Type B pancreatic cell (in vitro differentiated cells): ENCODE results near the gene STX19. TPM values are rescaled to one million over a fixed set of nuclear protein-coding genes. Genes with fewer than 3 reads are reported as not detected.

Experiments used
- DNase-seq: peaks from one replicate; pipeline ENCODE4 v3.0.0; 2021; ENCODE audit warnings: mixed read lengths; ENCODE audit not compliant: unreplicated experiment; ENCODE audit errors: extremely low spot score
- H3K27ac Mint-ChIP-seq: 2 replicates; pipeline ENCODE4 v1.8.0; 2021; ENCODE audit warnings: mild to moderate bottlenecking, mixed read lengths
- H3K27me3 Mint-ChIP-seq: 2 replicates; pipeline ENCODE4 v1.8.0; 2021; ENCODE audit warnings: mixed read lengths
- H3K36me3 Mint-ChIP-seq: 2 replicates; pipeline ENCODE4 v1.8.0; 2021; ENCODE audit warnings: mixed read lengths
- H3K4me1 Mint-ChIP-seq: one replicate; pipeline ENCODE4 v1.8.0; 2021; ENCODE audit warnings: mixed read lengths; ENCODE audit not compliant: unreplicated experiment
- H3K4me3 Mint-ChIP-seq: 2 replicates; pipeline ENCODE4 v1.8.0; 2021; ENCODE audit warnings: mild to moderate bottlenecking, mixed read lengths
- H3K9me3 Mint-ChIP-seq: 2 replicates; pipeline ENCODE4 v1.8.0; 2021; ENCODE audit warnings: mixed read lengths
- total RNA-seq: library from RNA; stranded (reverse); gene quantifications from 2 replicates; pipeline ENCODE4 v1.2.1, GENCODE V29; 2021; ENCODE audit warnings: low replicate concordance
- TF ChIP-seq, protein P1 (sequence below): fragments of 200-600 bp; sonication (generic); conservative IDR thresholded peaks from 2 replicates; pipeline ENCODE4 v1.5.0; 2021; ENCODE audit warnings: antibody characterized with exemption, mild to moderate bottlenecking

Gene STX19
- total RNA-seq, 1 donor from 2014 or later = 0.70 TPM

DNA sequence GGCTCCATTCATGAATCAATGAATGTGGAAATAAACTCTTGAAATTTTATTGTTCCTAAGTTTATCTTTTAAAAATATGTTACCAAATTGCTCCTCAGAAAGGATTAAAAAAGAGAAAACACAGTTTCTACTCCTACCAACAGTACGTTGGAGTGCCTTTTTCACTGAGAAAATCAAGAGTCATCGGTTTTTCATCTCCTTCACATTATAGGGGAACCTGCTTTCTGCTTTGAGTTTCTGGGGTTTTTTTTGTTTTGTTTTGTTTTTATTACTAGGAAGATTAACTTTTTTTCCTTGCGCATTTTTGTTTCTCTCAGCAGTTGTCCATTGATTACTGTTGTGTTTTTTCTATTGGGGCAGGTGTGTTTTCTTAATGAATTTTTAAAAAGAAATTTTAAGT is 45.0 kb downstream of the STX19 start:
- H3K27ac Mint-ChIP-seq = no peak overlapping the region
- TF ChIP-seq, protein P1, sequence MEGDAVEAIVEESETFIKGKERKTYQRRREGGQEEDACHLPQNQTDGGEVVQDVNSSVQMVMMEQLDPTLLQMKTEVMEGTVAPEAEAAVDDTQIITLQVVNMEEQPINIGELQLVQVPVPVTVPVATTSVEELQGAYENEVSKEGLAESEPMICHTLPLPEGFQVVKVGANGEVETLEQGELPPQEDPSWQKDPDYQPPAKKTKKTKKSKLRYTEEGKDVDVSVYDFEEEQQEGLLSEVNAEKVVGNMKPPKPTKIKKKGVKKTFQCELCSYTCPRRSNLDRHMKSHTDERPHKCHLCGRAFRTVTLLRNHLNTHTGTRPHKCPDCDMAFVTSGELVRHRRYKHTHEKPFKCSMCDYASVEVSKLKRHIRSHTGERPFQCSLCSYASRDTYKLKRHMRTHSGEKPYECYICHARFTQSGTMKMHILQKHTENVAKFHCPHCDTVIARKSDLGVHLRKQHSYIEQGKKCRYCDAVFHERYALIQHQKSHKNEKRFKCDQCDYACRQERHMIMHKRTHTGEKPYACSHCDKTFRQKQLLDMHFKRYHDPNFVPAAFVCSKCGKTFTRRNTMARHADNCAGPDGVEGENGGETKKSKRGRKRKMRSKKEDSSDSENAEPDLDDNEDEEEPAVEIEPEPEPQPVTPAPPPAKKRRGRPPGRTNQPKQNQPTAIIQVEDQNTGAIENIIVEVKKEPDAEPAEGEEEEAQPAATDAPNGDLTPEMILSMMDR = no peak
- H3K4me3 Mint-ChIP-seq = no peak overlapping the region
- no peaks in the 10 kb centered on the region for H3K9me3 Mint-ChIP-seq
- no peaks in the 10 kb centered on the region for H3K27me3 Mint-ChIP-seq
- peaks cover 21% of the 10 kb centered on the region for H3K4me1 Mint-ChIP-seq
- no peaks in the 10 kb centered on the region for H3K36me3 Mint-ChIP-seq
- DNase-seq = no peak

DNA sequence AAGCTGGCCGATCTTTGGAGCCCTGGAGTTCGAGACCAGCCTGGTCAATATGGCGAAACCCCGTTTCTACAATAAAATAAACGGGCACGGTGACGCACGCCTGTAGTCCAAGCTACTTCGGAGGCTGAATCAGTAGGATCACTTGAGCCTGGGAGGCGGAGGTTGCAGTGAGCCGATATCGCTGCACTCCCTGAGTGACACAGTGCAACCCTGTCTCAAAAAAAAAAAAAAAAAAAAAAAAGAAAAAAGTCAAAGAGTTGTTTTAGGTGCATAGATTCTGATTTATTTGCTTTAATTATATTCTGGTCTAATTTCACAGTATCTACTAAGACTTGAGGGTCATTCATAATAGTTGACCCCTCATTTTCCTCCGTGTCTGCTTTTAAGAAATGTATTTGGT is 46.7 kb downstream of the STX19 start:
- Mint-ChIP-seq H3K27ac (peak overlapping the region; percentile 39), H3K36me3 (no peaks in the 10 kb centered on the region)
- TF ChIP-seq, protein P1 = no peak

DNA sequence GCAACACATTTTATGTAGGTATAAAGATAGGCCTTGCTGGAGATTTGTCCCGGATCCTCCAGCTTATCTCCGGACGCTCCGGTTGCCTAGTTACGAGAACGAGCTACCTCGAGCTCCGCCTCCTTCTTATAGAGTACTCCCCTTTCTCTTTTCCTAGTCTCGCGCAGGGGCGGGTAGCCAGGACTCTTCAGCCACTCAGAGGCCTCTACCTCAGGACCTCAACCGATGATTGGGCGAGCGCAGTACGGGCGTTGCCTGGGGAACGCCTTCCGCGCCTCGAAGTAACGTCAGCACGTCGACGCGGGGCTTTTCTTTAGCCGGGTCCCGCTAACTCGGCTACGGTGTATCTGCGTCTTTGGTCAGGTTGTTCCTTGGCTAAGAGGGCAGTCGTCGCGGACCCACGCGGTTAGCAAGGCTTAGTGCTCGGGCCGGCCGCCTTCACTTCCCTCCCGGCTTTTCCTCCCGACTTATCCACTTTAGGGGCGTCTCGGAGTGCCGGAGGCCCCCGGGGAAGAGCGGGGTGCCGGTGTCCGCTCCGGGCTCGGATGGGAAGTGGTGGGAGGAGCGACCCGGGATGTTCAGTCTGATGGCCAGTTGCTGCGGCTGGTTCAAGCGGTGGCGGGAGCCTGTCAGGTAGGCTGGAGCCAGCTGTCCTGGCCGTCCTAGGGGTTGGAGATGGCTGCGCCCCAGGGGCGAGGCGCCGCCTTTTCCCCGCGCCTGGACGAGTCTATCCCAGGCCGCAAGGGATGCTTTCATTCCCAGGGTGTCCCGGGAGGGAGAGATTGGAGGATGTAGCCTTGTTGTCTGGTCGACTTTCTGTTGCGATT is 48.3 kb downstream of the STX19 start, which contains the start of gene ARL13B:
TSS of gene ARL13B (plus strand) at position 306 of the 827 bp plus-strand sequence. CDS start at position 575, 269 bp downstream.
- Mint-ChIP-seq H3K27me3 (peaks cover 4% of the 10 kb centered on the region), H3K9me3 (no peaks in the 10 kb centered on the region), H3K36me3 (no peaks in the 10 kb centered on the region), H3K27ac (peak within 1 kb of the TSS; percentile 85), H3K4me1 (peaks cover 14% of the 10 kb centered on the region), H3K4me3 (peak within 1 kb of the TSS; percentile 85)
- TF ChIP-seq, protein P1 = no peak
- peak; percentile 91 for DNase-seq

More for the DNA sequence above, 46.7 kb downstream of the STX19 start:
- no peaks in the 10 kb centered on the region for H3K27me3 Mint-ChIP-seq
- DNase-seq = no peak
- H3K4me3 Mint-ChIP-seq = peak overlapping the region; percentile 85
- no peaks in the 10 kb centered on the region for H3K9me3 Mint-ChIP-seq
- H3K4me1 Mint-ChIP-seq = peaks cover 14% of the 10 kb centered on the region

DNA sequence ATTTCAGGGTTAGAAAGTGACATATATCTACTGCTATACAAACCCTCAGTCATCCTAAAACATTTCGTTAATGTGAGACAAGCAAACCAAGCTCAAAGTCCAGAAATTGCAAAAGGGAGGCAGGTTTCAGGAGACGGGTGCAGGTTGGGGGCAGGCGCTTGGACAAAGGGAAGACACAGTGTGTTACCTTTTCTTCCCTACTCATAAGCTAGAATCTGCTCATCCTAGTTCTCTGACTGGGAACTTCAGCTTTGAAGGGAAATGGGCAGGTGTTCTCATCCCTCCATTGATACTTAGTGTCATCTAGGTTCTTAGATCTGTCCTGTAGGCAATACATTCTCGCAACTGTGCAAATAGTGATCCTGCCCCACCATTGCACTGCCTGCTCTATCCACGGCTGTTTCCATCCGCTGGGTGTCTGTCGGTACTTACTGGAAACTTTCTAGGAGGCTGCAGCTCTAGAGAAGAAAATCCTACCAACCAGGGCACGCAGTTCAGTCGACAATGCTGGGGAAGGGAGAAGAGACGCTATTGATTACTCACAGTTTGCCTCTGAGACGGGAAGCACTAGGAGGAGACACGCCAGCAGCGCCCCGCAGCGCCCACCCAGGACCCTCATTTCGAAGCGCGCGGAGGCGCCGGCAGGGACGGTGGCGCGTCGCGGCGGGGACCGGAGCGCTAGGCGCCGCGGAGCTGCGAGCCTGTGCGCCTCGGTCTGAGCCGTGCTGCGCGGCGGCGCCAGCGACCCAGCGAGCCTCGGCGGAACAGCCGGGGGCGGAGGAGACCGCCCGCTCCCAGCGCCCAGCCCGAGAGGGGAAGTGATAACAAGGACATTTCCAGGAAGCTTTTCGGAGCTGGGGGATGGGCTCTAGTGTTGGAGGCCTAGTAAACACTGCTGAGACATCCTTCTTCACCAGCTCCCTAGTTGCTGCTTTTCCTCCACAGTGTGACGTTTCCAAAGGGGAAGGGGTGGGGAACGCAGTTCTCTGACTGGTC is 55.0 kb downstream of the STX19 start, which contains the start of gene PROS1:
TSS of gene PROS1 (minus strand) at position 766 of the 996 bp plus-strand sequence. CDS start at position 619, 147 bp downstream.
- H3K9me3 Mint-ChIP-seq = no peaks in the 10 kb centered on the region
- peak within 1 kb of the TSS; percentile 90 for H3K4me3 Mint-ChIP-seq
- peak; percentile 74 for DNase-seq
- TF ChIP-seq, protein P1 = no peak
- H3K4me1 Mint-ChIP-seq = peaks cover 13% of the 10 kb centered on the region
- H3K27ac Mint-ChIP-seq = peak within 1 kb of the TSS; percentile 83
- no peaks in the 10 kb centered on the region for H3K36me3 Mint-ChIP-seq
- peaks cover 14% of the 10 kb centered on the region for H3K27me3 Mint-ChIP-seq

DNA sequence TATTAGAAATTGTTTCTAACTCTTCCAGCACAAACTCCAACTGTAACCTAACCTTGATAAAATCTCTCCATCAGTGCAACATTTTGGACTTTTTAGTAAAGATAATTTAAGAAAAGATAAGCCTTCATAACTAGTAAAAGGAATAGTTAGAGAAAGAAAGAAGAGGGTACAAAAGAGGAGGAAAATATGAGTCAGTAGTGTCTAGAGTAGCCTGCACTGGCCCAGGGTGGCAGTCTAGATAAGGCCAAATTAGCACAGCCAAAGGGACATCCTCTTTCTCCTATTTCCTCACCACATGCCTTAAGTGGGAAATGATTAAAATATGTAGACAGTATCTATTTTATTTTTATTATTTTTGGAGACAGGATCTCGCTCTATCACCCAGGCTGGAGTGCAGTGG is 58.4 kb downstream of the STX19 start:
- no peak overlapping the region for H3K4me3 Mint-ChIP-seq
- no peaks in the 10 kb centered on the region for H3K36me3 Mint-ChIP-seq
- DNase-seq = no peak
- no peak overlapping the region for H3K27ac Mint-ChIP-seq
- H3K27me3 Mint-ChIP-seq = peaks cover 11% of the 10 kb centered on the region
- no peaks in the 10 kb centered on the region for H3K9me3 Mint-ChIP-seq
- TF ChIP-seq, protein P1 = no peak
- H3K4me1 Mint-ChIP-seq = peaks cover 13% of the 10 kb centered on the region
